HL-60 (cell line): ENCODE results near the gene PDGFD.

Source experiments
- CTCF ChIP-seq: IDR thresholded peaks from one replicate; pipeline ENCODE4 v1.5.1; 2011; ENCODE audit warnings: low read length, control low read depth, inconsistent platforms; ENCODE audit not compliant: insufficient read depth
- POLR2AphosphoS5 ChIP-seq: IDR thresholded peaks from 2 replicates; pipeline ENCODE4 v1.6.1; 2012; ENCODE audit warnings: low read depth
- REST ChIP-seq: IDR thresholded peaks from 2 replicates; pipeline ENCODE4 v1.6.1; 2012; ENCODE audit warnings: low read depth; ENCODE audit not compliant: insufficient replicate concordance

- no peak for TF ChIP-seq CTCF
- TF ChIP-seq POLR2AphosphoS5, result no peak
- TF ChIP-seq REST, result no peak
Observed at GRCh38 chr11:104073950-104074705, 89.8 kb downstream of the PDGFD start.
